NCI-H82 treated with DMSO at 0.1 percent for 48 hours (cell line): ENCODE results near the gene COLEC11.
"Not testable (repeated sequence)": the region's sequence is repeated elsewhere in the genome, so short reads cannot be mapped to it uniquely, and the experiment has no call there.

Source experiments
- DNase-seq: peaks from one replicate; lab custom pipeline; 2025; ENCODE audit not compliant: unreplicated experiment; lab: John Stamatoyannopoulos, UW

COLEC11 gene

GRCh38 chr2:3651691-3652648 lies 57.1 kb downstream of the COLEC11 start:
- DNase-seq = no peak

- no peak for DNase-seq
Measured at GRCh38 chr2:3652896-3653625, 58.1 kb downstream of the COLEC11 start.

- no peak for DNase-seq
Measured at GRCh38 chr2:3654011-3654410, 59.1 kb downstream of the COLEC11 start.

- no peak for DNase-seq
Measured at GRCh38 chr2:3654531-3655225, 59.8 kb downstream of the COLEC11 start.

GRCh38 chr2:3655871-3656761 lies 61.2 kb downstream of the COLEC11 start:
- no peak for DNase-seq

- DNase-seq = no peak
Measured at GRCh38 chr2:3656762-3657721, 62.1 kb downstream of the COLEC11 start.

- DNase-seq = no peak
Measured at GRCh38 chr2:3657881-3658280, 63.0 kb downstream of the COLEC11 start, which contains the start of gene ALLC. TSS of gene ALLC (plus strand) at chr2:3658200. CDS start at chr2:3671158, 12,958 bp downstream.

- peak; percentile 67 for DNase-seq
Measured at GRCh38 chr2:3659447-3660432, 64.8 kb downstream of the COLEC11 start.

- DNase-seq = not testable (repeated sequence)
Measured at GRCh38 chr2:3660640-3661039, 65.7 kb downstream of the COLEC11 start.

- DNase-seq = no peak
Measured at GRCh38 chr2:3661149-3661660, 66.3 kb downstream of the COLEC11 start.

- no peak for DNase-seq
Measured at GRCh38 chr2:3662239-3662638, 67.3 kb downstream of the COLEC11 start.

GRCh38 chr2:3664118-3664517 lies 69.2 kb downstream of the COLEC11 start:
- DNase-seq = no peak

- DNase-seq = no peak
Measured at GRCh38 chr2:3664925-3665324, 70.0 kb downstream of the COLEC11 start.

- DNase-seq = no peak
Measured at GRCh38 chr2:3665886-3666612, 71.1 kb downstream of the COLEC11 start.

- no peak for DNase-seq
Measured at GRCh38 chr2:3666613-3666975, 71.7 kb downstream of the COLEC11 start.

GRCh38 chr2:3667151-3667631 lies 72.3 kb downstream of the COLEC11 start:
- DNase-seq = no peak

- no peak for DNase-seq
Measured at GRCh38 chr2:3669656-3670055, 74.7 kb downstream of the COLEC11 start.
